ENCODE data around the gene ADAT3.

Gene ADAT3

DNA sequence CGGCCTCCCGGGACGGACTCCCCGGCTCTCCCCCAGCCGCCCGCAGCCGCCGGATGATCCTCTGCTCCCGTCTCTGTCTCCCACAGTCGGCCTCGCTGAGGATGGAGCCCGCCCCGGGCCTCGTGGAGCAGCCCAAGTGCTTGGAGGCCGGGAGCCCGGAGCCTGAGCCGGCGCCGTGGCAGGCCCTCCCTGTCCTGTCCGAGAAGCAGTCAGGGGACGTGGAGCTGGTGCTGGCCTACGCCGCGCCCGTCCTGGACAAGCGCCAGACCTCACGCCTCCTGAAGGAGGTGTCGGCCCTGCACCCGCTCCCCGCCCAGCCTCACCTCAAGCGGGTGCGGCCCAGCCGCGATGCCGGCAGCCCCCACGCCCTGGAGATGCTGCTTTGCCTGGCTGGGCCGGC lies 6.8 kb downstream of the ADAT3 start:
- Histone ChIP-seq H3K79me1 (replicated peaks; ENCODE audit: low read length, poor library complexity, severe bottlenecking) (peaks cover 32% of the 10 kb centered on the region), H4K8ac (ENCODE audit: low read length) (no peak overlapping the region), H3K23ac (ENCODE audit: low read length in 2 of 2) (no peak overlapping the region), H3K27ac (ENCODE audit: low read length, poor library complexity, severe bottlenecking) (no peak overlapping the region), H2BK120ac (ENCODE audit: low read depth, low read length) (no peak overlapping the region), H3K27me3 (ENCODE audit: control insufficient read depth in 1 of 2, insufficient read depth in 1 of 2, low read length in 2 of 2) (no peaks in the 10 kb centered on the region), H3K4me1 (ENCODE audit: control insufficient read depth, insufficient read depth, low read depth, low read length) (peaks cover 38% of the 10 kb centered on the region), H3K18ac (ENCODE audit: low read depth in 1 of 2, low read length in 2 of 2) (no peak overlapping the region), H2AFZ (ENCODE audit: low read depth, low read length) (no peak overlapping the region), H3K4me3 (ENCODE audit: insufficient read depth in 1 of 2, low read depth in 1 of 2, low read length in 2 of 2) (no peak overlapping the region), H3K4me2 (ENCODE audit: low read length, poor library complexity, severe bottlenecking) (no peak overlapping the region), H2AK5ac (ENCODE audit: low read length, severe bottlenecking) (no peak overlapping the region), H2BK12ac (ENCODE audit: low read length in 2 of 2) (no peak overlapping the region), H3K36me3 (ENCODE audit: control insufficient read depth in 1 of 2, insufficient read depth in 2 of 2, low read depth in 1 of 2, low read length in 2 of 2) (peaks cover 25 to 73% of the 10 kb centered on the region in 2 experiments), H2BK5ac (ENCODE audit: low read depth, low read length, poor library complexity, severe bottlenecking) (no peak overlapping the region), H3K4ac (ENCODE audit: low read depth in 1 of 2, low read length in 2 of 2) (no peak overlapping the region), H3K9me3 (ENCODE audit: control insufficient read depth, low read length) (no peaks in the 10 kb centered on the region), H2BK15ac (ENCODE audit: low read depth, poor library complexity, severe bottlenecking) (no peak overlapping the region), H3K14ac (ENCODE audit: low read length in 2 of 2) (no peak overlapping the region), H3K9ac (ENCODE audit: low read length) (no peak overlapping the region), H4K91ac (ENCODE audit: low read length) (no peak overlapping the region)
- 95% methylated on average over 37 of the region's 37 CpGs for WGBS
- no peak for DNase-seq

DNA sequence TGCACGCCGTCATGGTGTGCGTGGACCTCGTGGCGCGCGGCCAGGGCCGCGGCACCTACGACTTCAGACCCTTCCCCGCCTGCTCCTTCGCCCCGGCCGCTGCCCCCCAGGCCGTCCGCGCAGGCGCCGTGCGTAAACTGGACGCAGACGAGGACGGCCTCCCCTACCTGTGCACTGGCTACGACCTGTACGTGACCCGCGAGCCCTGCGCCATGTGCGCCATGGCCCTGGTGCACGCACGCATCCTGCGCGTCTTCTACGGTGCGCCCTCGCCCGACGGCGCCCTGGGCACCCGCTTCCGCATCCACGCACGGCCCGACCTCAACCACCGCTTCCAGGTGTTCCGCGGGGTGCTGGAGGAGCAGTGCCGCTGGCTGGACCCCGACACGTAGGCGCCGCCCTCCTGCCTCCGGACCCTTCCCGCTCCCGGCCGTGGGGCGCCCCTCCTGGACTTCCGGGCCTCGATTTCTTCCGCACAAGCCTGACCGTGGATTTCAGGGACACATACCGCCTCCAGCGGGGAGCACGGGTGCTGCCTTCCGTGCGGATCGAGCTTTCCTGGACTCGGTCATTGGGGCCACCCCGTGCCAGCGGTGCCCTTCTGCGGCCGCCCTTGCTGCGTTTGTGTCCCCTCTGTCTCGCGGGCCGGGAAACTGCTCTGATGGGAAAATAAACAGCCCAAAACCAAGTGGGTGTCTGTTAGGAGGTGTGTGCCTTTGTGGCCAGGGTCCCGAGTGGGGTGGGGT lies 7.7 kb downstream of the ADAT3 start:
- Histone ChIP-seq H3K4ac (ENCODE audit: low read depth in 1 of 2, low read length in 2 of 2) (no peak overlapping the region), H3K4me2 (ENCODE audit: low read length, poor library complexity, severe bottlenecking) (no peak overlapping the region), H3K23ac (ENCODE audit: low read length in 2 of 2) (no peak overlapping the region), H2BK15ac (ENCODE audit: low read depth, poor library complexity, severe bottlenecking) (no peak overlapping the region), H2BK5ac (ENCODE audit: low read depth, low read length, poor library complexity, severe bottlenecking) (no peak overlapping the region), H3K27ac (ENCODE audit: low read length, poor library complexity, severe bottlenecking) (no peak overlapping the region), H3K4me3 (ENCODE audit: insufficient read depth in 1 of 2, low read depth in 1 of 2, low read length in 2 of 2) (peak overlapping the region in 1 of 2 experiments; percentile 3), H2AFZ (ENCODE audit: low read depth, low read length) (no peak overlapping the region), H3K79me1 (replicated peaks; ENCODE audit: low read length, poor library complexity, severe bottlenecking) (peaks cover 40% of the 10 kb centered on the region), H3K4me1 (ENCODE audit: control insufficient read depth, insufficient read depth, low read depth, low read length) (peaks cover 29% of the 10 kb centered on the region), H3K9ac (ENCODE audit: low read length) (no peak overlapping the region), H4K8ac (ENCODE audit: low read length) (no peak overlapping the region), H3K36me3 (ENCODE audit: control insufficient read depth in 1 of 2, insufficient read depth in 2 of 2, low read depth in 1 of 2, low read length in 2 of 2) (peaks cover 32 to 72% of the 10 kb centered on the region in 2 experiments), H3K9me3 (ENCODE audit: control insufficient read depth, low read length) (no peaks in the 10 kb centered on the region), H3K14ac (ENCODE audit: low read length in 2 of 2) (no peak overlapping the region), H3K18ac (ENCODE audit: low read depth in 1 of 2, low read length in 2 of 2) (no peak overlapping the region), H2BK120ac (ENCODE audit: low read depth, low read length) (no peak overlapping the region), H3K27me3 (ENCODE audit: control insufficient read depth in 1 of 2, insufficient read depth in 1 of 2, low read length in 2 of 2) (no peaks in the 10 kb centered on the region), H2BK12ac (ENCODE audit: low read length in 2 of 2) (peak overlapping the region in 1 of 2 experiments; percentile 21), H4K91ac (ENCODE audit: low read length) (no peak overlapping the region), H2AK5ac (ENCODE audit: low read length, severe bottlenecking) (no peak overlapping the region)
- no peak for DNase-seq
- WGBS, result 99% methylated on average over 77 of the region's 77 CpGs

GRCh38 chr19:1913781-1914577 lies 8.8 kb downstream of the ADAT3 start:
- Histone ChIP-seq H3K27me3 (ENCODE audit: control insufficient read depth in 1 of 2, insufficient read depth in 1 of 2, low read length in 2 of 2) (no peaks in the 10 kb centered on the region), H3K14ac (ENCODE audit: low read length in 2 of 2) (no peak overlapping the region), H3K9me3 (ENCODE audit: control insufficient read depth, low read length) (no peaks in the 10 kb centered on the region), H2BK120ac (ENCODE audit: low read depth, low read length) (no peak overlapping the region), H2AK5ac (ENCODE audit: low read length, severe bottlenecking) (no peak overlapping the region), H3K9ac (ENCODE audit: low read length) (no peak overlapping the region), H2BK12ac (ENCODE audit: low read length in 2 of 2) (no peak overlapping the region), H2BK5ac (ENCODE audit: low read depth, low read length, poor library complexity, severe bottlenecking) (no peak overlapping the region), H4K91ac (ENCODE audit: low read length) (no peak overlapping the region), H3K4me2 (ENCODE audit: low read length, poor library complexity, severe bottlenecking) (no peak overlapping the region), H3K4me3 (ENCODE audit: insufficient read depth in 1 of 2, low read depth in 1 of 2, low read length in 2 of 2) (no peak overlapping the region), H3K18ac (ENCODE audit: low read depth in 1 of 2, low read length in 2 of 2) (no peak overlapping the region), H3K79me1 (replicated peaks; ENCODE audit: low read length, poor library complexity, severe bottlenecking) (peaks cover 44% of the 10 kb centered on the region), H3K27ac (ENCODE audit: low read length, poor library complexity, severe bottlenecking) (no peak overlapping the region), H3K4ac (ENCODE audit: low read depth in 1 of 2, low read length in 2 of 2) (no peak overlapping the region), H2BK15ac (ENCODE audit: low read depth, poor library complexity, severe bottlenecking) (no peak overlapping the region), H3K23ac (ENCODE audit: low read length in 2 of 2) (no peak overlapping the region), H4K8ac (ENCODE audit: low read length) (no peak overlapping the region), H3K36me3 (ENCODE audit: control insufficient read depth in 1 of 2, insufficient read depth in 2 of 2, low read depth in 1 of 2, low read length in 2 of 2) (peaks cover 43 to 77% of the 10 kb centered on the region in 2 experiments), H3K4me1 (ENCODE audit: control insufficient read depth, insufficient read depth, low read depth, low read length) (peaks cover 25% of the 10 kb centered on the region), H2AFZ (ENCODE audit: low read depth, low read length) (no peak overlapping the region)
- DNase-seq, result no peak
- WGBS, result 92% methylated on average over 23 of the region's 23 CpGs

GRCh38 chr19:1914826-1915341 lies 9.7 kb downstream of the ADAT3 start:
- no peak overlapping the region for H2BK5ac ChIP-seq (ENCODE audit: low read depth, low read length, poor library complexity, severe bottlenecking)
- peaks cover 50 to 75% of the 10 kb centered on the region in 2 experiments for H3K36me3 ChIP-seq (ENCODE audit: control insufficient read depth in 1 of 2, insufficient read depth in 2 of 2, low read depth in 1 of 2, low read length in 2 of 2)

More at GRCh38 chr19:1914826-1915341, 9.7 kb downstream of the ADAT3 start:
- no peak overlapping the region for H4K8ac ChIP-seq (ENCODE audit: low read length)
- H3K14ac ChIP-seq (ENCODE audit: low read length in 2 of 2), result no peak overlapping the region
- no peak overlapping the region for H3K23ac ChIP-seq (ENCODE audit: low read length in 2 of 2)
- H2BK120ac ChIP-seq (ENCODE audit: low read depth, low read length), result no peak overlapping the region
- H3K9me3 ChIP-seq (ENCODE audit: control insufficient read depth, low read length), result no peaks in the 10 kb centered on the region
- 96% methylated on average over 23 of the region's 23 CpGs for WGBS
- H3K4me3 ChIP-seq (ENCODE audit: insufficient read depth in 1 of 2, low read depth in 1 of 2, low read length in 2 of 2), result no peak overlapping the region
- DNase-seq, result no peak
- H3K27me3 ChIP-seq (ENCODE audit: control insufficient read depth in 1 of 2, insufficient read depth in 1 of 2, low read length in 2 of 2), result no peaks in the 10 kb centered on the region
- H3K9ac ChIP-seq (ENCODE audit: low read length), result no peak overlapping the region
- peaks cover 45% of the 10 kb centered on the region for H3K79me1 ChIP-seq (replicated peaks; ENCODE audit: low read length, poor library complexity, severe bottlenecking)
- no peak overlapping the region for H4K91ac ChIP-seq (ENCODE audit: low read length)
- no peak overlapping the region for H3K4me2 ChIP-seq (ENCODE audit: low read length, poor library complexity, severe bottlenecking)
- no peak overlapping the region for H2AFZ ChIP-seq (ENCODE audit: low read depth, low read length)
- H3K27ac ChIP-seq (ENCODE audit: low read length, poor library complexity, severe bottlenecking), result no peak overlapping the region
- H3K18ac ChIP-seq (ENCODE audit: low read depth in 1 of 2, low read length in 2 of 2), result no peak overlapping the region
- H3K4me1 ChIP-seq (ENCODE audit: control insufficient read depth, insufficient read depth, low read depth, low read length), result peaks cover 16% of the 10 kb centered on the region
- H2BK15ac ChIP-seq (ENCODE audit: low read depth, poor library complexity, severe bottlenecking), result no peak overlapping the region
- H2BK12ac ChIP-seq (ENCODE audit: low read length in 2 of 2), result no peak overlapping the region
- H2AK5ac ChIP-seq (ENCODE audit: low read length, severe bottlenecking), result no peak overlapping the region
- no peak overlapping the region for H3K4ac ChIP-seq (ENCODE audit: low read depth in 1 of 2, low read length in 2 of 2)

All from mesenchymal stem cell (in vitro differentiated cells and primary cell).